Tibial artery (tissue), 4 donors: ENCODE results near the gene SCLY.
A peak's percentile ranks its signal among the peaks of the same experiment; 100 is the strongest.

Experiments
- DNase-seq, 2 donors: peaks; one replicate each; pipeline ENCODE4 v3.0.0-alpha.2; 2019
- H3K27ac ChIP-seq, 2 donors: fragments of 200-600 bp; sonication (generic) in 1 of 2; 1 replicate in 1 of 2; 2 replicates in 1 of 2; pipeline ENCODE4 v1.5.1; 2018 to 2019; ENCODE audit warnings: mild to moderate bottlenecking in 1 of 2
- H3K27me3 ChIP-seq, 2 donors: fragments of 200-600 bp; sonication (generic) in 1 of 2; one replicate each; pipeline versions ENCODE4 v1.5.1 to v1.6.0; 2016 to 2019
- H3K36me3 ChIP-seq, 3 donors: fragments of 200-600 bp; sonication (generic) in 2 of 3; one replicate each; pipeline ENCODE4 v1.5.1; 2016 to 2019; ENCODE audit warnings: mild to moderate bottlenecking in 2 of 3
- H3K4me1 ChIP-seq, 4 donors: fragments of 200-600 bp; sonication (generic) in 2 of 4; 1 replicate in 3 of 4; 2 replicates in 1 of 4; pipeline ENCODE4 v1.5.1; 2016 to 2019
- H3K4me3 ChIP-seq, 2 donors: fragments of 200-600 bp; sonication (generic) in 1 of 2; 1 replicate in 1 of 2; 2 replicates in 1 of 2; pipeline ENCODE4 v1.5.1; 2018 to 2019; ENCODE audit warnings: mild to moderate bottlenecking in 2 of 2
- H3K9me3 ChIP-seq, 3 donors: fragments of 200-600 bp; sonication (generic) in 1 of 3; one replicate each; pipeline ENCODE4 v1.5.1; 2016 to 2019
- CTCF ChIP-seq, 2 experiments: fragments of 200-600 bp in 1 of 2; fragments of 450-650 bp in 1 of 2; IDR thresholded peaks; one replicate each; pipeline ENCODE4 v1.5.1; 2017 to 2019; ENCODE audit warnings: antibody characterized with exemption in 2 of 2, mild to moderate bottlenecking in 1 of 2, moderate library complexity in 1 of 2
- intact Hi-C: fragments of 100-400 bp; cut with DNase I; formaldehyde crosslinking; loops from one replicate; pipeline ENCODE4 v1.15.0; 2023; ENCODE audit warnings: low total_unique reads

SCLY gene

GRCh38 chr2:238127165-238128060 is 66.6 kb downstream of the SCLY start:
- Histone ChIP-seq H3K4me3 (peak overlapping the region; percentile 14 to 34), H3K27ac (no peak overlapping the region), H3K36me3 (no peaks in the 10 kb centered on the region), H3K4me1 (peaks cover 0 to 9% (median 7%) of the 10 kb centered on the region in 4 donors), H3K9me3 (no peaks in the 10 kb centered on the region), H3K27me3 (no peaks in the 10 kb centered on the region)
- intact Hi-C loops = no loop called here
- TF ChIP-seq CTCF (IDR thresholded peaks at IDR 0.05) = no peak
- DNase-seq = no peak

- intact Hi-C loops = no loop called here
- no peak for DNase-seq
- TF ChIP-seq CTCF (IDR thresholded peaks at IDR 0.05) = no peak
- H3K4me3 ChIP-seq = no peak overlapping the region
- no peak overlapping the region for H3K27ac ChIP-seq
- no peaks in the 10 kb centered on the region for H3K36me3 ChIP-seq
- H3K9me3 ChIP-seq = no peaks in the 10 kb centered on the region
- no peaks in the 10 kb centered on the region for H3K27me3 ChIP-seq
- peaks cover 0 to 9% (median 7%) of the 10 kb centered on the region in 4 donors for H3K4me1 ChIP-seq
Measured at GRCh38 chr2:238128061-238128440, 67.2 kb downstream of the SCLY start.

GRCh38 chr2:238128534-238129001 is 67.8 kb downstream of the SCLY start:
- H3K4me3 ChIP-seq = no peak overlapping the region
- H3K27me3 ChIP-seq = no peaks in the 10 kb centered on the region
- H3K4me1 ChIP-seq = peaks cover 0 to 9% (median 7%) of the 10 kb centered on the region in 4 donors
- TF ChIP-seq CTCF (IDR thresholded peaks at IDR 0.05) = no peak
- no peaks in the 10 kb centered on the region for H3K36me3 ChIP-seq
- H3K9me3 ChIP-seq = no peaks in the 10 kb centered on the region
- DNase-seq = no peak
- H3K27ac ChIP-seq = no peak overlapping the region
- intact Hi-C loops = no loop called here

GRCh38 chr2:238129166-238130010 is 68.6 kb downstream of the SCLY start:
- no peaks in the 10 kb centered on the region for H3K9me3 ChIP-seq
- no peak overlapping the region for H3K27ac ChIP-seq
- DNase-seq = no peak
- H3K4me3 ChIP-seq = no peak overlapping the region
- no peaks in the 10 kb centered on the region for H3K36me3 ChIP-seq
- no peaks in the 10 kb centered on the region for H3K27me3 ChIP-seq
- TF ChIP-seq CTCF (IDR thresholded peaks at IDR 0.05) = no peak
- intact Hi-C loops = loop anchor here (5.0 kb wide), 1 partner anchor 67 kb away; the partner anchor contains the start of gene SCLY
- H3K4me1 ChIP-seq = peaks cover 0 to 9% (median 7%) of the 10 kb centered on the region in 4 donors

- no peak for DNase-seq
- H3K4me3 ChIP-seq = no peak overlapping the region
- peaks cover 0 to 9% (median 7%) of the 10 kb centered on the region in 4 donors for H3K4me1 ChIP-seq
- TF ChIP-seq CTCF (IDR thresholded peaks at IDR 0.05) = no peak
- no peaks in the 10 kb centered on the region for H3K36me3 ChIP-seq
- no peak overlapping the region for H3K27ac ChIP-seq
- intact Hi-C loops = loop anchor here (5.0 kb wide), 1 partner anchor 68 kb away; the partner anchor contains the start of gene SCLY
- no peaks in the 10 kb centered on the region for H3K27me3 ChIP-seq
- no peaks in the 10 kb centered on the region for H3K9me3 ChIP-seq
Measured at GRCh38 chr2:238130111-238130695, 69.4 kb downstream of the SCLY start.
